ENCODE results near the gene CARD14.
"Not testable (repeated sequence)": the region's sequence is repeated elsewhere in the genome, so short reads cannot be mapped to it uniquely, and the experiment has no call there.

Gene CARD14

GRCh38 chr17:80151333-80151732 lies 18.5 kb upstream of the CARD14 start:
- no peak for DNase-seq

- no peak for DNase-seq
Measured at GRCh38 chr17:80152081-80152702, 17.6 kb upstream of the CARD14 start.

GRCh38 chr17:80153004-80153403 lies 16.8 kb upstream of the CARD14 start:
- DNase-seq: no peak

- DNase-seq: no peak
Measured at GRCh38 chr17:80154166-80154565, 15.7 kb upstream of the CARD14 start.

GRCh38 chr17:80155600-80155999 lies 14.2 kb upstream of the CARD14 start:
- not testable (repeated sequence) for DNase-seq

GRCh38 chr17:80158846-80159245 lies 11.0 kb upstream of the CARD14 start:
- no peak for DNase-seq

- no peak for DNase-seq
Measured at GRCh38 chr17:80160536-80160935, 9.3 kb upstream of the CARD14 start.

GRCh38 chr17:80163336-80163735 lies 6.5 kb upstream of the CARD14 start:
- DNase-seq: no peak

- no peak for DNase-seq
Measured at GRCh38 chr17:80164185-80164584, 5.6 kb upstream of the CARD14 start.

- DNase-seq: no peak
Measured at GRCh38 chr17:80166446-80166845, 3.4 kb upstream of the CARD14 start.

GRCh38 chr17:80168371-80168770 lies 1.5 kb upstream of the CARD14 start:
- DNase-seq: no peak

- DNase-seq: no peak
Measured at GRCh38 chr17:80169107-80169506, 723 bp upstream of the CARD14 start.

GRCh38 chr17:80171681-80172080 lies 1.9 kb downstream of the CARD14 start:
- DNase-seq: no peak

GRCh38 chr17:80173126-80173525 lies 3.3 kb downstream of the CARD14 start:
- DNase-seq: no peak

- no peak for DNase-seq
Measured at GRCh38 chr17:80173916-80174315, 4.1 kb downstream of the CARD14 start.

GRCh38 chr17:80176757-80177156 lies 6.9 kb downstream of the CARD14 start:
- DNase-seq: no peak

- no peak for DNase-seq
Measured at GRCh38 chr17:80177986-80178595, 8.3 kb downstream of the CARD14 start.

GRCh38 chr17:80180192-80180591 lies 10.4 kb downstream of the CARD14 start:
- no peak for DNase-seq

GRCh38 chr17:80181431-80181830 lies 11.6 kb downstream of the CARD14 start:
- DNase-seq: no peak

- DNase-seq: no peak
Measured at GRCh38 chr17:80182118-80182844, 12.5 kb downstream of the CARD14 start.

- DNase-seq: no peak
Measured at GRCh38 chr17:80182845-80183223, 13.0 kb downstream of the CARD14 start.

- no peak for DNase-seq
Measured at GRCh38 chr17:80183581-80184422, 14.0 kb downstream of the CARD14 start.

- DNase-seq: no peak
Measured at GRCh38 chr17:80184423-80184714, 14.5 kb downstream of the CARD14 start.

GRCh38 chr17:80185968-80186367 lies 16.1 kb downstream of the CARD14 start:
- no peak for DNase-seq

Data from activated CD4-positive, CD25-positive, alpha-beta regulatory T cell treated with anti-CD3 and anti-CD28 coated beads, Interleukin-2, amount 50 U/mL, for 72 hours (primary cell).